ENCODE measurements around the gene LTB4R2.

DNA sequence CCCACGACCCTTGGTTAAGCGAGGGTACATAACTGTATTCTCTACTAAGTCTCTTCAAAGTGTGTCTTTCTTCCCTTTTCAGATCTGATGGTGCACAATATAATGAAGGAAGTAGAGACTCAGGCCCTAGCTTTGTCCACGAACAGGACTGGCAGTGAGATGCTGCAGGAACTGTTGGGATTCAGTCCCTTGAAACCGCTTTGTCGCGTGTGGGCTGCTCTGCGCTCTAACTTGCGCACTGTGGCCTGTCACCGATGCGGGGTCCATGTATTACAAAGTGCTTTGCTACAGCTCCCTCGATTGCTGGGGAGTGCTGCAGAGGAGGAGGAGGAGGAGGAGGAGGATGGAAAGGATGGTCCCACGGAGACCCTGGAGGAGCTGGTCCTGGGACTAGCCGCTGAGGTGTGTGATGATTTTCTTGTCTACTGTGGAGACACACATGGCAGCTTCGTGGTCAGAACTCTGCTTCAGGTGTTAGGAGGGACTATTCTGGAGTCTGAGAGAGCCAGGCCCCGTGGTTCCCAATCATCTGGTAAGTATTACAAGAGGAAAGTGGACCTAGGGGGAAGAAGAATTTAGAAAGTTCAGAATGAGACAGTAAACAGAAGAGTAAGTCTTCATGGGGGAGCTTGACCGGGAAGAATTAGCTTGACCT is 9.5 kb upstream of the LTB4R2 start:
- no peak for TF ChIP-seq EZH2 (IDR thresholded peaks at IDR 0.05; ENCODE audit: borderline replicate concordance, low read length)
- TF ChIP-seq, protein P1, sequence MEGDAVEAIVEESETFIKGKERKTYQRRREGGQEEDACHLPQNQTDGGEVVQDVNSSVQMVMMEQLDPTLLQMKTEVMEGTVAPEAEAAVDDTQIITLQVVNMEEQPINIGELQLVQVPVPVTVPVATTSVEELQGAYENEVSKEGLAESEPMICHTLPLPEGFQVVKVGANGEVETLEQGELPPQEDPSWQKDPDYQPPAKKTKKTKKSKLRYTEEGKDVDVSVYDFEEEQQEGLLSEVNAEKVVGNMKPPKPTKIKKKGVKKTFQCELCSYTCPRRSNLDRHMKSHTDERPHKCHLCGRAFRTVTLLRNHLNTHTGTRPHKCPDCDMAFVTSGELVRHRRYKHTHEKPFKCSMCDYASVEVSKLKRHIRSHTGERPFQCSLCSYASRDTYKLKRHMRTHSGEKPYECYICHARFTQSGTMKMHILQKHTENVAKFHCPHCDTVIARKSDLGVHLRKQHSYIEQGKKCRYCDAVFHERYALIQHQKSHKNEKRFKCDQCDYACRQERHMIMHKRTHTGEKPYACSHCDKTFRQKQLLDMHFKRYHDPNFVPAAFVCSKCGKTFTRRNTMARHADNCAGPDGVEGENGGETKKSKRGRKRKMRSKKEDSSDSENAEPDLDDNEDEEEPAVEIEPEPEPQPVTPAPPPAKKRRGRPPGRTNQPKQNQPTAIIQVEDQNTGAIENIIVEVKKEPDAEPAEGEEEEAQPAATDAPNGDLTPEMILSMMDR (IDR thresholded peaks at IDR 0.05; ENCODE audit: low read length): no peak

All from OCI-LY1 (cell line).